Left lung (tissue), 10 donors: ENCODE results near the gene ST3GAL3. TPM values are rescaled to one million over a fixed set of nuclear protein-coding genes. Genes with fewer than 3 reads are reported as not detected.

Experiments
- ATAC-seq: fragments of 200-7000 bp; cut with Tn5 transposase; one replicate; pipeline ENCODE4 v1.9.1; 2020; ENCODE audit warnings: moderate library complexity
- DNase-seq, 4 donors: peaks; one replicate each; pipeline ENCODE4 v3.0.0-alpha.2; 2013 to 2020
- H3K27ac ChIP-seq, 2 donors: fragments of 200-600 bp; sonication (generic) in 1 of 2; one replicate each; pipeline versions ENCODE4 v1.5.0 to v1.8.0; 2020 to 2021
- H3K27me3 ChIP-seq, 2 donors: fragments of 200-600 bp; sonication (generic) in 1 of 2; one replicate each; pipeline versions ENCODE4 v1.5.0 to v1.8.0; 2020 to 2021
- H3K36me3 ChIP-seq, 2 donors: fragments of 200-600 bp; sonication (generic) in 1 of 2; one replicate each; pipeline versions ENCODE4 v1.5.0 to v1.8.0; 2020 to 2021
- H3K4me1 ChIP-seq, 2 donors: fragments of 200-600 bp; one replicate each; pipeline ENCODE4 v1.8.0; 2021
- H3K4me3 ChIP-seq, 2 donors: fragments of 200-600 bp; sonication (generic) in 1 of 2; one replicate each; pipeline versions ENCODE4 v1.5.0 to v1.8.0; 2020 to 2021; ENCODE audit warnings: mild to moderate bottlenecking in 1 of 2
- H3K9me3 ChIP-seq, 2 donors: fragments of 200-600 bp; sonication (generic) in 1 of 2; one replicate each; pipeline versions ENCODE4 v1.5.0 to v1.8.0; 2020 to 2021
- intact Hi-C, 2 donors: fragments of 100-400 bp; cut with DNase I; formaldehyde crosslinking; loops; one replicate each; pipeline versions ENCODE4 v1.11.2 to v1.14.2; 2022
- polyA plus RNA-seq, 6 donors: library from polyadenylated mRNA; unstranded; fragments of 120-200 nt; gene quantifications; one replicate each; pipeline ENCODE4 v1.2.1, GENCODE V29; 2013; ENCODE audit not compliant: insufficient read length in 6 of 6
- total RNA-seq, 2 donors: library from RNA; stranded (reverse); fragmentation: NEBNext Ultra II Directional; extraction: Animal tissue kit (Norgen Biotek cat#: 25700); gene quantifications; one replicate each; pipeline ENCODE4 v1.2.1, GENCODE V29; 2021
- TF ChIP-seq, protein P1 (sequence below), 2 donors: fragments of 200-600 bp; sonication (generic) in 1 of 2; IDR thresholded peaks; one replicate each; pipeline versions ENCODE4 v1.5.0 to v1.8.0; 2021; ENCODE audit warnings: antibody characterized with exemption in 2 of 2
- donor health status: DM: no; HTN: yes; CAD: no.
- donor health status: DM: no; HTN: no; CAD: no.

ST3GAL3 gene
- total and polyA plus RNA-seq, 8 donors = 18.9 to 42.4 (median 34.4) TPM

DNA sequence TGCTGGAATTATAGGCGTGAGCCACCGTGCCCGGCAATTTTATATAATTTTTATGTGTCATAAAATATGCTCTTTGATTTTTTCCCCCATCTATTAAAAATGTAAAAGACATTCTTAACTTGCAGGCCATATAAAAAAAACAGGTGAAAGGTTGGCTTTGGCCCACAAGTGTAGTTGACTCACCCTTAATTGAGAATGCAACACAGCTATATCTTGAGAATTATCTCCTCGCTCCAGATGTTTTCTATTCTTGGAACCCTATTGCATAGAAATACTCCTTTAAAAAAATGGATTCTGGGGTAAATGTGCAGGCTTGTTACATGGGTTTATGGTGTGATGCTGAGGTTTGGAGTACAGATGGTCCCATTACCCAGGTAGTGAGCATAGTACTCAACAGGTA lies 112.0 kb downstream of the ST3GAL3 start:
- Histone ChIP-seq H3K4me3 (no peak overlapping the region), H3K27ac (no peak overlapping the region), H3K36me3 (peaks cover 0 to 24% of the 10 kb centered on the region in 2 donors), H3K27me3 (no peaks in the 10 kb centered on the region), H3K9me3 (peaks cover 3 to 16% of the 10 kb centered on the region in 2 donors), H3K4me1 (peaks cover 0 to 11% of the 10 kb centered on the region in 2 donors)
- DNase-seq (no peak), ATAC-seq (no peak)
- TF ChIP-seq, protein P1, sequence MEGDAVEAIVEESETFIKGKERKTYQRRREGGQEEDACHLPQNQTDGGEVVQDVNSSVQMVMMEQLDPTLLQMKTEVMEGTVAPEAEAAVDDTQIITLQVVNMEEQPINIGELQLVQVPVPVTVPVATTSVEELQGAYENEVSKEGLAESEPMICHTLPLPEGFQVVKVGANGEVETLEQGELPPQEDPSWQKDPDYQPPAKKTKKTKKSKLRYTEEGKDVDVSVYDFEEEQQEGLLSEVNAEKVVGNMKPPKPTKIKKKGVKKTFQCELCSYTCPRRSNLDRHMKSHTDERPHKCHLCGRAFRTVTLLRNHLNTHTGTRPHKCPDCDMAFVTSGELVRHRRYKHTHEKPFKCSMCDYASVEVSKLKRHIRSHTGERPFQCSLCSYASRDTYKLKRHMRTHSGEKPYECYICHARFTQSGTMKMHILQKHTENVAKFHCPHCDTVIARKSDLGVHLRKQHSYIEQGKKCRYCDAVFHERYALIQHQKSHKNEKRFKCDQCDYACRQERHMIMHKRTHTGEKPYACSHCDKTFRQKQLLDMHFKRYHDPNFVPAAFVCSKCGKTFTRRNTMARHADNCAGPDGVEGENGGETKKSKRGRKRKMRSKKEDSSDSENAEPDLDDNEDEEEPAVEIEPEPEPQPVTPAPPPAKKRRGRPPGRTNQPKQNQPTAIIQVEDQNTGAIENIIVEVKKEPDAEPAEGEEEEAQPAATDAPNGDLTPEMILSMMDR (IDR thresholded peaks at IDR 0.05) = no peak
- intact Hi-C loops = no loop called here

DNA sequence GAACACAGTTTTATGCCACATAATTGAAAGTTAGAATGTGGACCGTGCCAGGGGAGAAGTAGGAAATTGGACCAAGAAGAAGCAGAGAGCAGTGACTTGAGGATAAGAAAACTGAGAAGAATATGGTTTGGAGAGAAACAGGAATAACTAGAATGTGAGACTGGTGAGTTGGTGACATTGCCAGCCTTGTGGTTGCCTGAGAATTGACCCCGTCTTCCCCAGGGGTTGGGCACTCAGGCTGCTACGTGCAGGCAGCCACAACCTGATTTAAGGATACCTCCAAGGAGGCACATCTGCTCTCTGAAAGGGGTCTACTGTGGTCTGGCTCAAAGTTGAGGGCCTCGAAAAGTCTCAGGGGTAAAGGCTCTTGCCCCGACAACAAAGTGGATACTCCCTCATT lies 114.1 kb downstream of the ST3GAL3 start:
- no peak overlapping the region for H3K4me3 ChIP-seq
- peaks cover 3 to 16% of the 10 kb centered on the region in 2 donors for H3K9me3 ChIP-seq
- intact Hi-C loops = no loop called here
- DNase-seq (no peak), ATAC-seq (no peak)
- peaks cover 0 to 11% of the 10 kb centered on the region in 2 donors for H3K4me1 ChIP-seq
- H3K36me3 ChIP-seq = peaks cover 0 to 14% of the 10 kb centered on the region in 2 donors
- TF ChIP-seq, protein P1 (IDR thresholded peaks at IDR 0.05) = no peak
- H3K27me3 ChIP-seq = no peaks in the 10 kb centered on the region
- no peak overlapping the region for H3K27ac ChIP-seq

DNA sequence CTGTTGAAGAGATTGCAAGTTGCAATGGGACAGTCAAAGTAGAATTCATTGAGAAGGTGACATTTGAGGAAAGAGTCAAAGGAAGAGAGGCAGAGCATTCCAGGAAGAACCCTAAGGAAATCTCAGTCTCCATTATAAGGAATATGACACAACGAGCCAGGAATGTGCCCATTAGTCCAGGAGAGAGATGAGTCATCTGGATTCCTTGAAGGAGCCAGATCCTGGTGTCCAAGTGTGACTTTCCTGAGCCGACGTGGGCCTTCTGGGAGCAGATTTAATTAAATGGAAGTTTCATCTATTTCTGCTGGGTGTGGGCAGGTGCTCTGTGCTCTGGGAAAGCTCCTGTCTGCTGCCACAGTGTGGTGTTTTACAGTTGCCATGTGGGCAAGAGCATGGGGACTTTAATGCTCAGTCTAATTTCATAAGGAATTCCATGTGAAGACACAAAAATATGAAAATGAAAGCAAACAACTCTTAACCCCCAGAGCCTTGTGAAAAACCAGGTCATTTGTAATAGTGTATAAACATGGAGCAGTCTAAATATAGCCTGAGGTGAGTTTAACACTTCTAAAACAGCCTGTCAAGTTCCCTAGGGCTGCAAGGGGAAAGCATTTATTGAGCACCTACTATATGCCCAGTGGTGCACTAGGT lies 114.8 kb downstream of the ST3GAL3 start:
- ATAC-seq = peak; percentile 86
- Histone ChIP-seq H3K4me1 (peaks cover 0 to 11% of the 10 kb centered on the region in 2 donors), H3K9me3 (peaks cover 3 to 16% of the 10 kb centered on the region in 2 donors), H3K4me3 (no peak overlapping the region), H3K27ac (peak overlapping the region in 1 of 2 donors; percentile 18), H3K27me3 (no peaks in the 10 kb centered on the region), H3K36me3 (peaks cover 0 to 14% of the 10 kb centered on the region in 2 donors)
- no peak for DNase-seq
- intact Hi-C loops = no loop called here
- TF ChIP-seq, protein P1 (IDR thresholded peaks at IDR 0.05) = no peak

DNA sequence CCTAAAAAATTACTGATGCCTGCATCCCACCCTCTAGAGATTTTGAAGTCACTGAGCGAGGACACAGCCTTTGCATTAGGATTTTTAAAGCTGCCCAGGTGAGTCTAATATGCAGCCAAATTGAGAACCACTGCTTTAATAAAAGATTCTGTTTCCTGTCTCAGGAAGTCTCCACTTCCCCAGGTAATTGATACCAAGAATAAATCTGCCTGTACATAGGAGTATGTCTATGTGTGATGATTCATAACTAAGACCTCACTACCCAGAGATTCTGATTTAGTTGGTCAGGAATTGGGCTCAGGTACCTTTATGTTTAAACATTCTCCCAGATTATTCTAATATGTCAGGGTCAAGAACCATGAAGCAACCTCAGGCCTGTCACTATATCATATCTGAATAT lies 117.5 kb downstream of the ST3GAL3 start:
- no peak for DNase-seq
- peaks cover 0 to 11% of the 10 kb centered on the region in 2 donors for H3K4me1 ChIP-seq
- TF ChIP-seq, protein P1 (IDR thresholded peaks at IDR 0.05) = no peak

DNA sequence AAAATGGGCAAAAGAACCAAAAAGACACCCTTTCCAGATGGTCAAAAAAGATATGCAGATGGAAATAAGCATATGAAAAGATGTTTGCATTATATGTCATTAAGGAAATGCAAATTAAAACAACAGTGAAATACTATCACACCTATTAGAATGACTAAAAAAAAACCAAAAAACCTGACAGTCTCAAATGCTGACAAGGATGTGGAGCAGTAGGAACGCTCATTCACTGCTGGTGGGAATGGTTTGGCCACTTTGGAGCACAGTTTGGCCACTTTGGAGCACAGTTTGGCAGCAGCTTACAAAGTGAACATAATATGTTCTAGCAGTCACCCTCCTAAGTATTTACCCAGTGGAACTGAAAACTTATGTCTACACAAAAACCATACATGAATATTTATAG lies 121.2 kb downstream of the ST3GAL3 start:
- H3K9me3 ChIP-seq = no peaks in the 10 kb centered on the region
- H3K36me3 ChIP-seq = no peaks in the 10 kb centered on the region
- DNase-seq (no peak), ATAC-seq (no peak)
- no peak overlapping the region for H3K27ac ChIP-seq
- TF ChIP-seq, protein P1 (IDR thresholded peaks at IDR 0.05) = no peak
- intact Hi-C loops = no loop called here
- peaks cover 0 to 20% of the 10 kb centered on the region in 2 donors for H3K4me1 ChIP-seq
- H3K27me3 ChIP-seq = no peaks in the 10 kb centered on the region
- no peak overlapping the region for H3K4me3 ChIP-seq

More for the DNA sequence above, 117.5 kb downstream of the ST3GAL3 start:
- intact Hi-C loops = no loop called here
- no peaks in the 10 kb centered on the region for H3K9me3 ChIP-seq
- H3K4me3 ChIP-seq = no peak overlapping the region
- H3K27ac ChIP-seq = no peak overlapping the region
- H3K27me3 ChIP-seq = no peaks in the 10 kb centered on the region
- no peaks in the 10 kb centered on the region for H3K36me3 ChIP-seq
- no peak for ATAC-seq
